ENCODE results near the gene TCOF1.

DNA sequence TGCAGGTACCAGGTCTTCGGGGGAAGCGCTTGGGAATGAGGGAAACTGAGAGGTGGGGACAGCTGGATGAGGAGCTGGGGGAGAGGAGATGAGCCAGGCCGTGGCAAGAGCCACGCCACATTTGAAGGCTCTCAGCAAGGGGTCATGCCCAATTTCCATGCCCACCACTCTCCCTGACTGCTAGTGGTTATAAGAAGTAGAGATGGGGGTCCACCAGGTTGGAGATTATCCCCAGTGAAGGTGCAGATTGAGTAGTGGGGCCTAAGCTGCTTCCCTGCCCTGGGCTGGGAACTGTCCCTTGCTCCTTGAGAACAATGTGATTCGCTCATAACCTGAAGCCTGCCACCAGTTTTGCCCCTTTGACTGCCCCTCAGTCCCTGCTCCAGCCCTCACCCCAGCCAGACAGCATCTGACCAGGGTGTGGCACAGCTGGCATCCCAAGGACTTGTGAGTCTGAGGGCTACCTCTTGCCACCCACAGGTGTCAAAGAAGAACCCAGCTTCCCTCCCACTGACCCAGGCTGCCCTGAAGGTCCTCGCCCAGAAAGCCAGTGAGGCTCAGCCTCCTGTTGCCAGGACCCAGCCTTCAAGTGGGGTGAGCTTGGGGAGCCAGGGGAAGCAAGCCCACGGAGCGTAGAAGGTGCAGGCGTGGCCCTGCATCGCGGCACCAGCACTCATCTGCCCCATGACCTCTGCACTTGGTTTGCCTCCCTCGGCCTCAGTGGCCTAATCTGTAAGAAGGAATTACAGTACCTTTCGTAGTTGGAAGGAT, 33.8 kb downstream of the TCOF1 start:
- TF ChIP-seq CTCF (IDR thresholded peaks at IDR 0.05) = no peak
- TF ChIP-seq POLR2A (IDR thresholded peaks at IDR 0.05) = no peak
